ENCODE results near the gene SLC35F3. TPM values are rescaled to one million over a fixed set of nuclear protein-coding genes. Genes with fewer than 3 reads are reported as not detected.

Gene SLC35F3
- polyA plus RNA-seq, 1 donor from 2014 or later = 13.9 TPM

- Histone ChIP-seq H2AFZ (ENCODE audit: low read depth, low read length) (no peak overlapping the region), H3F3A (ENCODE audit: insufficient read depth, low read length, poor library complexity, severe bottlenecking) (no peaks in the 10 kb centered on the region), H3K27me3 (ENCODE audit: insufficient read depth, low read depth, low read length) (no peaks in the 10 kb centered on the region), H3K27ac (ENCODE audit: low read length) (no peak overlapping the region), H3K4me2 (ENCODE audit: low read length) (no peak overlapping the region), H3K79me2 (replicated peaks; ENCODE audit: insufficient read depth, low read length) (no peaks in the 10 kb centered on the region), H3K9me2 (ENCODE audit: insufficient read depth, low read length) (no peaks in the 10 kb centered on the region), H3K36me3 (ENCODE audit: insufficient read depth, low read length) (no peaks in the 10 kb centered on the region), H3K4me3 (ENCODE audit: low read length) (no peak overlapping the region), H3K9me3 (ENCODE audit: low read length) (peaks cover 5% of the 10 kb centered on the region), H4K20me1 (ENCODE audit: insufficient read depth) (no peaks in the 10 kb centered on the region), H3K9ac (ENCODE audit: low read length) (no peak overlapping the region)
- TF ChIP-seq TAF1 (IDR thresholded peaks at IDR 0.05; ENCODE audit: low read depth) (no peak), RAD21 (conservative IDR thresholded peaks at IDR 0.05) (no peak), POLR2AphosphoS5 (IDR thresholded peaks at IDR 0.05) (no peak)
Measured at GRCh38 chr1:234008591-234008990, 104.1 kb downstream of the SLC35F3 start.

- no peak overlapping the region for H3K4me3 ChIP-seq (ENCODE audit: low read length)
Measured at GRCh38 chr1:234009668-234010067, 105.2 kb downstream of the SLC35F3 start.

GRCh38 chr1:234014208-234014607 lies 109.7 kb downstream of the SLC35F3 start:
- Histone ChIP-seq H3K4me3 (ENCODE audit: low read length) (no peak overlapping the region), H3K36me3 (ENCODE audit: insufficient read depth, low read length) (no peaks in the 10 kb centered on the region), H3K79me2 (replicated peaks; ENCODE audit: insufficient read depth, low read length) (no peaks in the 10 kb centered on the region), H3K27ac (ENCODE audit: low read length) (no peak overlapping the region), H3K9me2 (ENCODE audit: insufficient read depth, low read length) (no peaks in the 10 kb centered on the region), H4K20me1 (ENCODE audit: insufficient read depth) (no peaks in the 10 kb centered on the region), H3K9ac (ENCODE audit: low read length) (no peak overlapping the region), H3K9me3 (ENCODE audit: low read length) (peaks cover 5% of the 10 kb centered on the region), H3F3A (ENCODE audit: insufficient read depth, low read length, poor library complexity, severe bottlenecking) (no peaks in the 10 kb centered on the region), H3K27me3 (ENCODE audit: insufficient read depth, low read depth, low read length) (no peaks in the 10 kb centered on the region), H2AFZ (ENCODE audit: low read depth, low read length) (no peak overlapping the region), H3K4me2 (ENCODE audit: low read length) (no peak overlapping the region)
- TF ChIP-seq EP300 (conservative IDR thresholded peaks at IDR 0.05; ENCODE audit: poor library complexity, severe bottlenecking) (no peak), CTCF (IDR thresholded peaks at IDR 0.05; ENCODE audit: poor library complexity, severe bottlenecking) (no peak), RAD21 (conservative IDR thresholded peaks at IDR 0.05) (no peak), MXI1 (conservative IDR thresholded peaks at IDR 0.05; ENCODE audit: poor library complexity, severe bottlenecking) (no peak), REST (IDR thresholded peaks at IDR 0.05; ENCODE audit: borderline replicate concordance) (no peak), TAF1 (IDR thresholded peaks at IDR 0.05; ENCODE audit: low read depth) (no peak), EZH2 (IDR thresholded peaks at IDR 0.05; ENCODE audit: borderline replicate concordance, insufficient read depth, low read length, poor library complexity, severe bottlenecking) (no peak), POLR2AphosphoS5 (IDR thresholded peaks at IDR 0.05) (no peak), SMC3 (conservative IDR thresholded peaks at IDR 0.05; ENCODE audit: poor library complexity) (no peak)

More at GRCh38 chr1:234009668-234010067, 105.2 kb downstream of the SLC35F3 start:
- H3K36me3 ChIP-seq (ENCODE audit: insufficient read depth, low read length) = no peaks in the 10 kb centered on the region
- H3K27me3 ChIP-seq (ENCODE audit: insufficient read depth, low read depth, low read length) = no peaks in the 10 kb centered on the region
- no peaks in the 10 kb centered on the region for H3K79me2 ChIP-seq (replicated peaks; ENCODE audit: insufficient read depth, low read length)
- no peaks in the 10 kb centered on the region for H3F3A ChIP-seq (ENCODE audit: insufficient read depth, low read length, poor library complexity, severe bottlenecking)
- H3K9me2 ChIP-seq (ENCODE audit: insufficient read depth, low read length) = no peaks in the 10 kb centered on the region
- TF ChIP-seq REST (IDR thresholded peaks at IDR 0.05; ENCODE audit: borderline replicate concordance) = no peak
- TF ChIP-seq RAD21 (conservative IDR thresholded peaks at IDR 0.05) = no peak
- no peak for TF ChIP-seq EP300 (conservative IDR thresholded peaks at IDR 0.05; ENCODE audit: poor library complexity, severe bottlenecking)
- TF ChIP-seq TAF1 (IDR thresholded peaks at IDR 0.05; ENCODE audit: low read depth) = no peak
- H2AFZ ChIP-seq (ENCODE audit: low read depth, low read length) = no peak overlapping the region
- no peak overlapping the region for H3K27ac ChIP-seq (ENCODE audit: low read length)
- H3K9me3 ChIP-seq (ENCODE audit: low read length) = peaks cover 5% of the 10 kb centered on the region
- H4K20me1 ChIP-seq (ENCODE audit: insufficient read depth) = no peaks in the 10 kb centered on the region
- no peak overlapping the region for H3K9ac ChIP-seq (ENCODE audit: low read length)
- no peak overlapping the region for H3K4me2 ChIP-seq (ENCODE audit: low read length)
